Keratinocyte (primary cell): Measurements from ENCODE around the gene EPHA6. TPM values are rescaled to one million over a fixed set of nuclear protein-coding genes. Genes with fewer than 3 reads are reported as not detected.

Experiments
- DNase-seq: peaks from one replicate; pipeline ENCODE4 v3.0.0-alpha.2; 2011; ENCODE audit warnings: low read depth, missing footprints, low spot score
- FAIRE-seq: peaks from 2 replicates; lab custom pipeline; 2011; peaks lifted over from hg19 to GRCh38; lab: Jason Lieb, UNC
- H2AFZ ChIP-seq: 2 replicates; pipeline ENCODE4 v1.6.0; 2012; ENCODE audit warnings: low read length, control low read depth, inconsistent platforms; ENCODE audit not compliant: control insufficient read depth
- H3K27ac ChIP-seq: 2 replicates; pipeline ENCODE4 v1.5.1; 2011; ENCODE audit warnings: low read length; ENCODE audit not compliant: control insufficient read depth, insufficient read depth
- H3K27me3 ChIP-seq: 3 replicates; pipeline ENCODE4 v1.6.0; 2011; ENCODE audit warnings: low read length; ENCODE audit not compliant: control insufficient read depth, insufficient read depth; ENCODE audit errors: extremely low read depth
- H3K36me3 ChIP-seq, 2 experiments: 2 replicates in 1 of 2; 3 replicates in 1 of 2; pipeline ENCODE4 v1.5.1; 2011; ENCODE audit warnings: low read length in 2 of 2, mild to moderate bottlenecking in 1 of 2; ENCODE audit not compliant: control insufficient read depth in 2 of 2, insufficient read depth in 2 of 2; ENCODE audit errors: extremely low read depth in 1 of 2
- H3K4me1 ChIP-seq: 3 replicates; pipeline ENCODE4 v1.5.1; 2011; ENCODE audit warnings: low read length; ENCODE audit not compliant: control insufficient read depth, insufficient read depth; ENCODE audit errors: extremely low read depth
- H3K4me2 ChIP-seq: 3 replicates; pipeline ENCODE4 v1.6.0; 2011; ENCODE audit warnings: low read depth, low read length; ENCODE audit not compliant: control insufficient read depth, insufficient read depth; ENCODE audit errors: extremely low read depth
- H3K4me3 ChIP-seq, 3 experiments: fragments of 200-600 bp in 1 of 3; sonication (generic) in 1 of 3; 2 replicates in 2 of 3; 3 replicates in 1 of 3; pipeline ENCODE4 v1.5.1; 2011 to 2016; ENCODE audit warnings: low read length in 3 of 3, mild to moderate bottlenecking in 3 of 3, control low read depth in 2 of 3, inconsistent platforms in 1 of 3, low read depth in 1 of 3, mixed read lengths in 1 of 3, mixed run types in 1 of 3, moderate library complexity in 1 of 3; ENCODE audit not compliant: control insufficient read depth in 2 of 3, insufficient read depth in 2 of 3; ENCODE audit errors: extremely low read depth in 1 of 3
- H3K79me2 ChIP-seq: 2 replicates; pipeline ENCODE4 v1.6.0; 2012; ENCODE audit warnings: low read length; ENCODE audit not compliant: control insufficient read depth, insufficient read depth
- H3K9ac ChIP-seq: 3 replicates; pipeline ENCODE4 v1.6.0; 2011; ENCODE audit warnings: low read length; ENCODE audit not compliant: control insufficient read depth, insufficient read depth; ENCODE audit errors: extremely low read depth
- H3K9me1 ChIP-seq: 3 replicates; pipeline ENCODE4 v1.6.0; 2011; ENCODE audit warnings: low read length; ENCODE audit not compliant: control insufficient read depth, insufficient read depth; ENCODE audit errors: extremely low read depth
- H3K9me3 ChIP-seq: 2 replicates; pipeline ENCODE4 v1.5.1; 2012; ENCODE audit warnings: low read depth, low read length; ENCODE audit not compliant: control insufficient read depth
- H4K20me1 ChIP-seq: 3 replicates; pipeline ENCODE4 v1.6.0; 2011; ENCODE audit warnings: low read length; ENCODE audit not compliant: control insufficient read depth, insufficient read depth; ENCODE audit errors: extremely low read depth
- CTCF ChIP-seq, 3 experiments: IDR thresholded peaks in 1 of 3; conservative IDR thresholded peaks in 1 of 3; optimal IDR thresholded peaks in 1 of 3; 2 replicates in 2 of 3; 3 replicates in 1 of 3; pipeline versions ENCODE3 to v1.5.1; 2011; ENCODE audit warnings: low read length in 3 of 3, mild to moderate bottlenecking in 3 of 3, moderate library complexity in 2 of 3, control low read depth in 1 of 3, inconsistent platforms in 1 of 3; ENCODE audit not compliant: insufficient read depth in 2 of 3; ENCODE audit errors: extremely low read depth in 1 of 3
- EZH2 ChIP-seq: IDR thresholded peaks from one replicate; pipeline ENCODE4 v1.6.1; 2012; ENCODE audit warnings: inconsistent platforms, mild to moderate bottlenecking, low read length, moderate library complexity
- dilution Hi-C: fragments of 300-500 bp; cut with MboI; formaldehyde crosslinking; loops from one replicate; pipeline ENCODE4 v1.7.0; 2020; ENCODE audit warnings: low sequenced_read_pairs; ENCODE audit not compliant: extremely low pct_ligation_motif_present
- polyA plus RNA-seq, 5 experiments: library from polyadenylated mRNA; depleted of rRNA in 3 of 5; stranded (reverse) in 3 of 5; stranded (forward) in 1 of 5; unstranded in 1 of 5; fragments of >200 nt; gene quantifications; 1 replicate in 1 of 5; 2 replicates in 3 of 5; 3 replicates in 1 of 5; pipeline versions ENCODE4 v1.2.1 to v1.2.3, GENCODE V29; 2011 to 2012; ENCODE audit warnings: missing spikeins in 2 of 5, low read depth in 1 of 5, low replicate concordance in 1 of 5

The EPHA6 gene
- polyA plus RNA-seq, 1 donor (not counting 4 experiments of a cell fraction or from before 2014, with no cell fraction given), result not detected

GRCh38 chr3:96991231-96991630 is 176.8 kb downstream of the EPHA6 start:
- no peak overlapping the region for H3K4me2 ChIP-seq
- no peaks in the 10 kb centered on the region for H3K27me3 ChIP-seq
- no peaks in the 10 kb centered on the region for H3K9me3 ChIP-seq
- TF ChIP-seq EZH2, result no peak
- no peak for TF ChIP-seq CTCF (optimal IDR thresholded peaks at IDR 0.05 in 1 of 3, IDR thresholded peaks at IDR 0.05 in 1 of 3, conservative IDR thresholded peaks at IDR 0.05 in 1 of 3; ENCODE audit: extremely low read depth in 1 of 3, insufficient read depth in 2 of 3, low read length in 3 of 3)
- H3K4me3 ChIP-seq, result no peak overlapping the region
- FAIRE-seq, result no peak
- no peaks in the 10 kb centered on the region for H3K9me1 ChIP-seq
- H3K9ac ChIP-seq, result no peak overlapping the region
- no peak for DNase-seq
- H2AFZ ChIP-seq, result no peak overlapping the region
- no peaks in the 10 kb centered on the region for H3K79me2 ChIP-seq
- no peaks in the 10 kb centered on the region for H3K4me1 ChIP-seq
- no peak overlapping the region for H3K27ac ChIP-seq
- H3K36me3 ChIP-seq, result no peaks in the 10 kb centered on the region
- no peaks in the 10 kb centered on the region for H4K20me1 ChIP-seq
- dilution Hi-C loops, result no loop called here

- H3K79me2 ChIP-seq, result no peaks in the 10 kb centered on the region
- TF ChIP-seq EZH2 (no peak), CTCF (optimal IDR thresholded peaks at IDR 0.05 in 1 of 3, IDR thresholded peaks at IDR 0.05 in 1 of 3, conservative IDR thresholded peaks at IDR 0.05 in 1 of 3; ENCODE audit: extremely low read depth in 1 of 3, insufficient read depth in 2 of 3, low read length in 3 of 3) (no peak)
- H3K27me3 ChIP-seq, result no peaks in the 10 kb centered on the region
- no peaks in the 10 kb centered on the region for H3K9me1 ChIP-seq
- H2AFZ ChIP-seq, result peak overlapping the region; percentile 30
- no peaks in the 10 kb centered on the region for H3K36me3 ChIP-seq
- no peak overlapping the region for H3K4me3 ChIP-seq
- DNase-seq, result no peak
- no peaks in the 10 kb centered on the region for H3K4me1 ChIP-seq
- H3K27ac ChIP-seq, result no peak overlapping the region
- FAIRE-seq, result no peak
- H3K9me3 ChIP-seq, result no peaks in the 10 kb centered on the region
- H3K9ac ChIP-seq, result no peak overlapping the region
- dilution Hi-C loops, result no loop called here
- H4K20me1 ChIP-seq, result no peaks in the 10 kb centered on the region
- H3K4me2 ChIP-seq, result no peak overlapping the region
Measured at GRCh38 chr3:96991800-96992365, 177.5 kb downstream of the EPHA6 start.
